Calu3 (cell line): ENCODE data around the gene PRAF2. TPM values are rescaled to one million over a fixed set of nuclear protein-coding genes. Genes with fewer than 3 reads are reported as not detected.

Source experiments
- Bru-seq: library from RNA; stranded (reverse); fragments of 400-500 nt; gene quantifications from one replicate; lab custom pipeline; 2021; lab: Mats Ljungman, UMichigan
- BruChase-seq, 2 experiments: library from RNA; stranded (reverse); fragments of 400-500 nt; gene quantifications; one replicate each; lab custom pipeline; 2021; lab: Mats Ljungman, UMichigan
- BruUV-seq: library from RNA; stranded (reverse); fragments of 400-500 nt; replicated peaks from 2 replicates; lab custom pipeline; 2021; lab: Mats Ljungman, UMichigan
- CTCF ChIA-PET: fragments of 300-600 bp; sonication (Branson Sonifier 250); formaldehyde crosslinking; loops from one replicate; lab custom pipeline; 2022; ENCODE audit warnings: antibody characterized with exemption; lab: Charles Lee
- DNase-seq: peaks from one replicate; pipeline ENCODE4 v3.0.0; 2022
- H3K27ac Mint-ChIP-seq: one replicate; pipeline ENCODE4 v1.8.0; 2022; ENCODE audit warnings: mixed read lengths; ENCODE audit not compliant: unreplicated experiment
- H3K27me3 Mint-ChIP-seq: one replicate; pipeline ENCODE4 v1.8.0; 2022; ENCODE audit warnings: mixed read lengths; ENCODE audit not compliant: unreplicated experiment
- H3K36me3 Mint-ChIP-seq: one replicate; pipeline ENCODE4 v1.8.0; 2022; ENCODE audit warnings: mild to moderate bottlenecking, moderate library complexity, mixed read lengths; ENCODE audit not compliant: insufficient read depth, unreplicated experiment
- H3K4me1 Mint-ChIP-seq: one replicate; pipeline ENCODE4 v1.8.0; 2022; ENCODE audit warnings: mild to moderate bottlenecking, low read depth, mixed read lengths; ENCODE audit not compliant: unreplicated experiment
- H3K4me3 Mint-ChIP-seq: one replicate; pipeline ENCODE4 v1.8.0; 2022; ENCODE audit warnings: mild to moderate bottlenecking, low read depth, moderate library complexity, mixed read lengths; ENCODE audit not compliant: unreplicated experiment
- H3K9me3 Mint-ChIP-seq: one replicate; pipeline ENCODE4 v1.8.0; 2022; ENCODE audit warnings: low read depth, mixed read lengths; ENCODE audit not compliant: unreplicated experiment
- intact Hi-C: fragments of 100-400 bp; cut with micrococcal nuclease; formaldehyde crosslinking; loops from one replicate; pipeline ENCODE4 v1.10.0; 2022; ENCODE audit not compliant: unreplicated experiment
- long read RNA-seq: library from polyadenylated mRNA; stranded (forward); transcript quantifications from one replicate; pipeline ENCODE4 v2.0.0, GENCODE V29; 2022
- total RNA-seq: library from RNA; stranded (reverse); gene quantifications from 2 replicates; pipeline ENCODE4 v1.2.3, GENCODE V29; 2022
- TF ChIP-seq, protein P1 (sequence below): fragments of 200-600 bp; IDR thresholded peaks from one replicate; pipeline ENCODE4 v1.8.0; 2022; ENCODE audit warnings: antibody characterized with exemption; ENCODE audit not compliant: unreplicated experiment

Gene PRAF2, protein sequence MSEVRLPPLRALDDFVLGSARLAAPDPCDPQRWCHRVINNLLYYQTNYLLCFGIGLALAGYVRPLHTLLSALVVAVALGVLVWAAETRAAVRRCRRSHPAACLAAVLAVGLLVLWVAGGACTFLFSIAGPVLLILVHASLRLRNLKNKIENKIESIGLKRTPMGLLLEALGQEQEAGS
- total RNA-seq (11.5 and 16.1 TPM in 2 replicates), Bru-seq, nascent RNA (percentile 50 among the genes with signal in this experiment), BruChase-seq, experiment 1, labeled RNA remaining after a 6-hour chase (percentile 71 among the genes with signal in this experiment), BruChase-seq, experiment 2, labeled RNA remaining after a 2-hour chase (percentile 65 among the genes with signal in this experiment)
- long read RNA-seq, transcript PRAF2-202 (3 exons, 1,334 nt): major isoform, 33 of 46 reads
- long read RNA-seq, partial matches to known transcripts: 12 of 46 reads
- long read RNA-seq, other reads (novel, unspliced or antisense): 0 of 46 reads

- Mint-ChIP-seq H3K4me1 (peaks cover 15% of the 10 kb centered on the region), H3K36me3 (peaks cover 28% of the 10 kb centered on the region), H3K27me3 (no peaks in the 10 kb centered on the region), H3K27ac (peak within 1 kb of the TSS; percentile 78), H3K4me3 (peak within 1 kb of the TSS; percentile 76), H3K9me3 (no peaks in the 10 kb centered on the region)
- BruUV-seq: no TSS peak
- CTCF ChIA-PET: no interaction called here
- intact Hi-C loops: no loop called here
- TF ChIP-seq, protein P1, sequence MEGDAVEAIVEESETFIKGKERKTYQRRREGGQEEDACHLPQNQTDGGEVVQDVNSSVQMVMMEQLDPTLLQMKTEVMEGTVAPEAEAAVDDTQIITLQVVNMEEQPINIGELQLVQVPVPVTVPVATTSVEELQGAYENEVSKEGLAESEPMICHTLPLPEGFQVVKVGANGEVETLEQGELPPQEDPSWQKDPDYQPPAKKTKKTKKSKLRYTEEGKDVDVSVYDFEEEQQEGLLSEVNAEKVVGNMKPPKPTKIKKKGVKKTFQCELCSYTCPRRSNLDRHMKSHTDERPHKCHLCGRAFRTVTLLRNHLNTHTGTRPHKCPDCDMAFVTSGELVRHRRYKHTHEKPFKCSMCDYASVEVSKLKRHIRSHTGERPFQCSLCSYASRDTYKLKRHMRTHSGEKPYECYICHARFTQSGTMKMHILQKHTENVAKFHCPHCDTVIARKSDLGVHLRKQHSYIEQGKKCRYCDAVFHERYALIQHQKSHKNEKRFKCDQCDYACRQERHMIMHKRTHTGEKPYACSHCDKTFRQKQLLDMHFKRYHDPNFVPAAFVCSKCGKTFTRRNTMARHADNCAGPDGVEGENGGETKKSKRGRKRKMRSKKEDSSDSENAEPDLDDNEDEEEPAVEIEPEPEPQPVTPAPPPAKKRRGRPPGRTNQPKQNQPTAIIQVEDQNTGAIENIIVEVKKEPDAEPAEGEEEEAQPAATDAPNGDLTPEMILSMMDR: no peak
- DNase-seq: peak; percentile 92
Observed at GRCh38 chrX:49073601-49074575, at the start of gene PRAF2. PRAF2 (minus strand) TSS chrX:49074002; CDS start chrX:49073987, 15 bp downstream.

- no peaks in the 10 kb centered on the region for H3K27me3 Mint-ChIP-seq
- H3K4me1 Mint-ChIP-seq: peaks cover 28% of the 10 kb centered on the region
- peak overlapping the region; percentile 99 for H3K4me3 Mint-ChIP-seq
- no TSS peak for BruUV-seq
- CTCF ChIA-PET: no interaction called here
- peak overlapping the region; percentile 95 for H3K27ac Mint-ChIP-seq
- intact Hi-C loops: no loop called here
- H3K36me3 Mint-ChIP-seq: peaks cover 36% of the 10 kb centered on the region
- DNase-seq: no peak
- TF ChIP-seq, protein P1: no peak
- no peaks in the 10 kb centered on the region for H3K9me3 Mint-ChIP-seq
Observed at GRCh38 chrX:49122499-49122898, 48.7 kb upstream of the PRAF2 start.

DNA sequence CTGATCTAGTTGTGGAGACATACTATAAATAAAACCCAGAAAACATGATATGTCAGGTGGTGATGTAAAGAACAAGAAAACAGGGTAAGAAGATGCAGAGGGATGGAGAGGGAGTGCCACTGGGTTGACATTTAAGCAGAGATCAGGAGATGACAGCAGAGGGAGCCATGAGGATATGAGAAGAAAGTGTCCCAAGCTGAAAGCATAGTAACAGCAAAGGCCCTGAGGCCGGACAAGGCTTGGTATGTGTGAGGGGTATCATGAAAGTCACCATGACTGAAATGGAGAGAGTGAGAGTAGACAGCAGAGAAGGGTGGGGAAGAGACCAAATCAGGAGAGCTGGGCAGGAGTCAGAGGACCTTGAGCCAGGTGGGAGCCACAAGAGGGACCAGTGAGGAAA, 46.3 kb upstream of the PRAF2 start:
- peak; percentile 7 for DNase-seq
- peaks cover 45% of the 10 kb centered on the region for H3K36me3 Mint-ChIP-seq
- CTCF ChIA-PET: interaction anchor here (1.0 kb wide), 1 partner anchor 46 kb away, joined by 3 read pairs; no protein-coding TSS in a partner anchor
- intact Hi-C loops: no loop called here
- H3K4me1 Mint-ChIP-seq: peaks cover 28% of the 10 kb centered on the region
- no peaks in the 10 kb centered on the region for H3K27me3 Mint-ChIP-seq
- H3K4me3 Mint-ChIP-seq: no peak overlapping the region
- H3K9me3 Mint-ChIP-seq: no peaks in the 10 kb centered on the region
- BruUV-seq: no TSS peak
- TF ChIP-seq, protein P1: no peak
- peak overlapping the region; percentile 45 for H3K27ac Mint-ChIP-seq

- Mint-ChIP-seq H3K27ac (no peak overlapping the region), H3K4me3 (no peak overlapping the region), H3K27me3 (no peaks in the 10 kb centered on the region), H3K4me1 (peaks cover 19% of the 10 kb centered on the region), H3K36me3 (peaks cover 42% of the 10 kb centered on the region), H3K9me3 (no peaks in the 10 kb centered on the region)
- TF ChIP-seq, protein P1: no peak
- DNase-seq: no peak
- intact Hi-C loops: no loop called here
- CTCF ChIA-PET: no interaction called here
- BruUV-seq: no TSS peak
Observed at GRCh38 chrX:49117581-49117980, 43.8 kb upstream of the PRAF2 start.
